HTR-8/SVneo (cell line): ENCODE measurements around the gene IGSF9B.

Source experiments
- DNase-seq: peaks from one replicate; pipeline ENCODE4 v3.0.0; 2011; ENCODE audit warnings: low spot score, mixed read lengths; ENCODE audit not compliant: insufficient read length
- FAIRE-seq: peaks from 2 replicates; lab custom pipeline; 2011; peaks lifted over from hg19 to GRCh38; lab: Jason Lieb, UNC

Gene IGSF9B

GRCh38 chr11:133927690-133928627, 28.8 kb downstream of the IGSF9B start:
- peak; percentile 63 for FAIRE-seq
- DNase-seq: peak; percentile 78

GRCh38 chr11:133926466-133927246, 30.1 kb downstream of the IGSF9B start:
- DNase-seq: no peak
- FAIRE-seq: no peak

GRCh38 chr11:133925756-133926155, 31.0 kb downstream of the IGSF9B start:
- FAIRE-seq (no peak), DNase-seq (no peak)

GRCh38 chr11:133924661-133925060, 32.1 kb downstream of the IGSF9B start:
- FAIRE-seq: no peak

GRCh38 chr11:133922078-133922870, 34.5 kb downstream of the IGSF9B start:
- DNase-seq: no peak
- FAIRE-seq: no peak

More at GRCh38 chr11:133924661-133925060, 32.1 kb downstream of the IGSF9B start:
- no peak for DNase-seq

GRCh38 chr11:133921513-133921912, 35.3 kb downstream of the IGSF9B start:
- FAIRE-seq: no peak
- DNase-seq: no peak

GRCh38 chr11:133921026-133921425, 35.7 kb downstream of the IGSF9B start:
- FAIRE-seq (no peak), DNase-seq (no peak)

- FAIRE-seq (no peak), DNase-seq (no peak)
These were observed 36.4 kb downstream of the IGSF9B start for GRCh38 chr11:133920109-133920990.

GRCh38 chr11:133919330-133920108, 37.2 kb downstream of the IGSF9B start:
- no peak for FAIRE-seq
- DNase-seq: no peak

- FAIRE-seq (no peak), DNase-seq (no peak)
These were observed 38.0 kb downstream of the IGSF9B start for GRCh38 chr11:133918608-133919260.

- DNase-seq (no peak), FAIRE-seq (no peak)
These were observed 38.7 kb downstream of the IGSF9B start for GRCh38 chr11:133917921-133918607.

GRCh38 chr11:133916784-133917440, 39.9 kb downstream of the IGSF9B start:
- FAIRE-seq (no peak), DNase-seq (no peak)

GRCh38 chr11:133913761-133914160, 43.0 kb downstream of the IGSF9B start:
- no peak for FAIRE-seq
- DNase-seq: no peak

GRCh38 chr11:133911171-133911570, 45.6 kb downstream of the IGSF9B start:
- DNase-seq: no peak
- FAIRE-seq: no peak

GRCh38 chr11:133910101-133910500, 46.7 kb downstream of the IGSF9B start:
- no peak for FAIRE-seq

GRCh38 chr11:133908827-133909226, 47.9 kb downstream of the IGSF9B start:
- FAIRE-seq (no peak), DNase-seq (no peak)

More at GRCh38 chr11:133910101-133910500, 46.7 kb downstream of the IGSF9B start:
- no peak for DNase-seq

- DNase-seq (no peak), FAIRE-seq (no peak)
These were observed 48.9 kb downstream of the IGSF9B start for GRCh38 chr11:133907841-133908241.
